IMR-90 (cell line): ENCODE results near the gene SAMD5. TPM values are rescaled to one million over a fixed set of nuclear protein-coding genes. Genes with fewer than 3 reads are reported as not detected.
A peak's percentile ranks its signal among the peaks of the same experiment; 100 is the strongest.

Source experiments
- ATAC-seq: fragments of 200-7000 bp; cut with Tn5 transposase; 2 replicates; pipeline ENCODE4 v1.9.1; 2020; ENCODE audit warnings: low read depth, mild to moderate bottlenecking, moderate library complexity
- BruUV-seq: library from RNA; stranded (reverse); fragments of 400-500 nt; replicated peaks from 2 replicates; lab custom pipeline; 2021; lab: Mats Ljungman, UMichigan
- CTCF ChIA-PET: fragments of 300-600 bp; formaldehyde crosslinking; extraction: SDS; loops from one replicate; lab custom pipeline; 2021; ENCODE audit warnings: antibody characterized with exemption; lab: Yijun Ruan, JAX
- POLR2A ChIA-PET: fragments of 300-600 bp; sonication (Branson Sonifier 250); formaldehyde crosslinking; loops from one replicate; lab custom pipeline; 2022; ENCODE audit warnings: antibody characterized with exemption; ENCODE audit not compliant: unreplicated experiment; lab: Charles Lee
- DNase-seq: peaks from one replicate; pipeline ENCODE4 v3.0.0; 2013
- H2AFZ ChIP-seq: replicated peaks from 2 replicates; pipeline ENCODE3; 2013; ENCODE audit warnings: low read length, mild to moderate bottlenecking; ENCODE audit not compliant: poor library complexity
- H2AK5ac ChIP-seq: 2 replicates; pipeline ENCODE4 v1.6.1; 2013; ENCODE audit warnings: low read depth, low read length, inconsistent platforms
- H2AK9ac ChIP-seq: replicated peaks from 2 replicates; pipeline ENCODE3; 2013; ENCODE audit warnings: mild to moderate bottlenecking, low read depth, low read length, moderate library complexity; ENCODE audit not compliant: poor library complexity
- H2BK120ac ChIP-seq: 2 replicates; pipeline ENCODE4 v1.6.1; 2013; ENCODE audit warnings: low read depth, low read length, inconsistent platforms
- H2BK15ac ChIP-seq: 3 replicates; pipeline ENCODE4 v1.6.1; 2013; ENCODE audit warnings: low read depth, low read length, inconsistent platforms
- H2BK20ac ChIP-seq: 2 replicates; pipeline ENCODE4 v1.6.1; 2013; ENCODE audit warnings: low read depth, mild to moderate bottlenecking, inconsistent platforms, low read length, moderate library complexity
- H2BK5ac ChIP-seq: 2 replicates; pipeline ENCODE4 v1.6.1; 2013; ENCODE audit warnings: mild to moderate bottlenecking, low read depth, low read length, inconsistent platforms; ENCODE audit not compliant: poor library complexity, severe bottlenecking
- H3K14ac ChIP-seq: replicated peaks from 2 replicates; pipeline ENCODE4 v1.6.1; 2013; ENCODE audit warnings: low read depth, low read length, inconsistent platforms
- H3K18ac ChIP-seq: 2 replicates; pipeline ENCODE4 v1.6.1; 2013; ENCODE audit warnings: low read depth, low read length, control low read depth
- H3K23ac ChIP-seq: 2 replicates; pipeline ENCODE4 v1.6.1; 2013; ENCODE audit warnings: low read depth, low read length, inconsistent platforms
- H3K27ac ChIP-seq: 2 replicates; pipeline ENCODE4 v1.5.1; 2013; ENCODE audit warnings: mild to moderate bottlenecking, control low read depth, low read length; ENCODE audit not compliant: insufficient read depth
- H3K27me3 ChIP-seq: 2 replicates; pipeline ENCODE4 v1.6.1; 2013; ENCODE audit warnings: low read length; ENCODE audit not compliant: control insufficient read depth, insufficient read depth
- H3K36me3 ChIP-seq: 2 replicates; pipeline ENCODE4 v1.6.1; 2013; ENCODE audit warnings: low read length, mixed read lengths; ENCODE audit not compliant: control insufficient read depth, insufficient read depth
- H3K4ac ChIP-seq: 2 replicates; pipeline ENCODE4 v1.6.1; 2013; ENCODE audit warnings: low read depth, low read length, inconsistent platforms
- H3K4me1 ChIP-seq: 2 replicates; pipeline ENCODE4 v1.6.1; 2013; ENCODE audit warnings: low read length, mixed read lengths; ENCODE audit not compliant: control insufficient read depth, insufficient read depth
- H3K4me2 ChIP-seq: 2 replicates; pipeline ENCODE4 v1.6.1; 2013; ENCODE audit warnings: low read depth, mild to moderate bottlenecking, control low read depth, low read length, moderate library complexity
- H3K4me3 ChIP-seq: 2 replicates; pipeline ENCODE4 v1.5.1; 2013; ENCODE audit warnings: low read depth, mild to moderate bottlenecking, control low read depth, low read length, moderate library complexity; ENCODE audit not compliant: insufficient read depth
- H3K56ac ChIP-seq: 2 replicates; pipeline ENCODE4 v1.6.1; 2013; ENCODE audit warnings: low read length, inconsistent platforms; ENCODE audit not compliant: insufficient read depth; ENCODE audit errors: extremely low read depth
- H3K79me1 ChIP-seq, 2 experiments: 2 replicates each; pipeline ENCODE4 v1.6.1; 2013; ENCODE audit warnings: low read length in 2 of 2, inconsistent platforms in 1 of 2, low read depth in 1 of 2
- H3K9ac ChIP-seq: 2 replicates; pipeline ENCODE4 v1.6.1; 2013; ENCODE audit warnings: low read depth, low read length, control low read depth
- H3K9me1 ChIP-seq: 2 replicates; pipeline ENCODE4 v1.6.1; 2013; ENCODE audit warnings: low read length, inconsistent platforms; ENCODE audit not compliant: insufficient read depth
- H3K9me3 ChIP-seq: 2 replicates; pipeline ENCODE4 v1.6.1; 2013; ENCODE audit warnings: low read length; ENCODE audit not compliant: control insufficient read depth, insufficient read depth
- H4K20me1 ChIP-seq: 2 replicates; pipeline ENCODE4 v1.6.1; 2013; ENCODE audit warnings: low read length, inconsistent platforms; ENCODE audit not compliant: insufficient read depth
- H4K5ac ChIP-seq: 2 replicates; pipeline ENCODE4 v1.6.1; 2013; ENCODE audit warnings: mild to moderate bottlenecking, low read depth, low read length, control low read depth
- H4K8ac ChIP-seq, 2 experiments: 2 replicates each; pipeline ENCODE4 v1.6.1; 2013; ENCODE audit warnings: low read depth in 2 of 2, low read length in 2 of 2, control low read depth in 1 of 2, inconsistent platforms in 1 of 2
- H4K91ac ChIP-seq: 2 replicates; pipeline ENCODE4 v1.6.1; 2013; ENCODE audit warnings: low read depth, low read length, inconsistent platforms; ENCODE audit not compliant: insufficient read depth
- BHLHE40 ChIP-seq: fragments of 150-350 bp; IDR thresholded peaks from 2 replicates; pipeline ENCODE4 v1.6.1; 2016; ENCODE audit warnings: mild to moderate bottlenecking, low read depth, low read length
- CEBPB ChIP-seq: IDR thresholded peaks from 2 replicates; pipeline ENCODE4 v1.6.1; 2012; ENCODE audit warnings: low read depth, low read length, improper control_type of control experiment
- CHD1 ChIP-seq: IDR thresholded peaks from 2 replicates; pipeline ENCODE4 v1.6.1; 2012; ENCODE audit warnings: low read depth, low read length, improper control_type of control experiment
- ELK1 ChIP-seq: fragments of 150-350 bp; IDR thresholded peaks from 2 replicates; pipeline ENCODE4 v1.6.1; 2016; ENCODE audit warnings: low read depth, mild to moderate bottlenecking, low read length, moderate library complexity, borderline replicate concordance
- FOS ChIP-seq: fragments of 150-350 bp; IDR thresholded peaks from 2 replicates; pipeline ENCODE4 v1.6.1; 2016; ENCODE audit warnings: low read depth, low read length
- MAFK ChIP-seq: IDR thresholded peaks from 2 replicates; pipeline ENCODE4 v1.6.1; 2012; ENCODE audit warnings: low read depth, low read length, improper control_type of control experiment
- MAZ ChIP-seq: IDR thresholded peaks from 2 replicates; pipeline ENCODE4 v1.6.1; 2012; ENCODE audit warnings: low read depth, mild to moderate bottlenecking, low read length, improper control_type of control experiment, moderate library complexity, borderline replicate concordance
- MXI1 ChIP-seq: IDR thresholded peaks from 2 replicates; pipeline ENCODE4 v1.6.1; 2012; ENCODE audit warnings: low read depth, mild to moderate bottlenecking, low read length, moderate library complexity, borderline replicate concordance
- NFE2L2 ChIP-seq: fragments of 150-350 bp; IDR thresholded peaks from 2 replicates; pipeline ENCODE4 v1.6.1; 2016; ENCODE audit warnings: low read depth, mild to moderate bottlenecking, low read length
- POLR2A ChIP-seq: IDR thresholded peaks from 2 replicates; pipeline ENCODE4 v1.6.1; 2012; ENCODE audit warnings: mild to moderate bottlenecking, low read depth, low read length
- RAD21 ChIP-seq: IDR thresholded peaks from 2 replicates; pipeline ENCODE4 v1.6.1; 2012; ENCODE audit warnings: low read length, improper control_type of control experiment
- RCOR1 ChIP-seq: IDR thresholded peaks from 2 replicates; pipeline ENCODE4 v1.6.1; 2012; ENCODE audit warnings: mild to moderate bottlenecking, low read length, improper control_type of control experiment; ENCODE audit not compliant: insufficient replicate concordance
- RFX5 ChIP-seq: IDR thresholded peaks from 2 replicates; pipeline ENCODE4 v1.8.0; 2012; ENCODE audit warnings: low read depth, mild to moderate bottlenecking, low read length, moderate library complexity
- SMC3 ChIP-seq: fragments of 150-350 bp; IDR thresholded peaks from 2 replicates; pipeline ENCODE4 v1.6.1; 2016; ENCODE audit warnings: low read depth, mild to moderate bottlenecking, antibody characterized with exemption, low read length, moderate library complexity
- USF2 ChIP-seq: fragments of 150-350 bp; IDR thresholded peaks from 2 replicates; pipeline ENCODE4 v1.6.1; 2017; ENCODE audit warnings: mild to moderate bottlenecking, antibody characterized with exemption, low read length, low read depth
- WGBS, 2 experiments: methylation state at CpG; one replicate each; pipeline versions ENCODE4 v1.1.5 to v1.1.7; 2013; ENCODE audit warnings: missing lambda C conversion rate in 2 of 2; ENCODE audit not compliant: insufficient read length in 1 of 2; ENCODE audit errors: extremely low coverage in 2 of 2; 5-methylcytosine and 5-hydroxymethylcytosine counted together
- dilution Hi-C: fragments of 300-500 bp; cut with HindIII; formaldehyde crosslinking; loops from one replicate; pipeline ENCODE4 v1.14.3; 2018; ENCODE audit warnings: low sequenced_read_pairs; ENCODE audit not compliant: unreplicated experiment
- in situ Hi-C: fragments of 300-500 bp; cut with MboI; formaldehyde crosslinking; loops from 3 replicates; pipeline ENCODE4 v1.14.3; 2019; ENCODE audit warnings: low sequenced_read_pairs, inconsistent platforms, mixed read lengths
- intact Hi-C: fragments of 100-400 bp; cut with micrococcal nuclease; formaldehyde crosslinking; loops from 2 replicates; pipeline ENCODE4 v1.10.0; 2022
- polyA plus RNA-seq, 3 experiments: library from polyadenylated mRNA; depleted of rRNA; stranded (reverse); fragments of >200 nt; gene quantifications; 2 replicates each; pipeline ENCODE4 v1.2.3, GENCODE V29; 2012; ENCODE audit warnings: low replicate concordance in 1 of 3
- total RNA-seq: library from RNA; depleted of rRNA; stranded (reverse); fragments of >200 nt; gene quantifications from 2 replicates; pipeline ENCODE4 v1.2.3, GENCODE V29; 2012

SAMD5 gene
- total and polyA plus RNA-seq, 2 of the 4 experiments (the other 2 are of a cell fraction) = 1.0 to 1.6 TPM

- Histone ChIP-seq H3K4me3 (no peak overlapping the region), H2BK120ac (no peak overlapping the region), H2BK15ac (no peak overlapping the region), H3K4ac (0 out of 2 replicates have a peak overlapping the region, but pooled peaks have one; percentile 9), H4K5ac (no peak overlapping the region), H3K56ac (no peak overlapping the region), H3K36me3 (no peaks in the 10 kb centered on the region), H4K20me1 (no peaks in the 10 kb centered on the region), H3K18ac (no peak overlapping the region), H4K8ac (no peak overlapping the region), H4K91ac (no peak overlapping the region), H3K79me1 (no peaks in the 10 kb centered on the region; a peak in 1 of 4 replicates), H3K23ac (peak overlapping the region; percentile 25; the same call in 1 of the 2 replicates), H3K27ac (no peak overlapping the region), H2AK5ac (no peak overlapping the region), H3K9me3 (no peaks in the 10 kb centered on the region), H3K4me1 (peaks cover 3% of the 10 kb centered on the region; the same call in 1 of the 2 replicates), H2BK5ac (no peak overlapping the region), H2AFZ (no peak overlapping the region), H3K14ac (no peak overlapping the region), H3K9me1 (no peaks in the 10 kb centered on the region; the same call in 1 of the 2 replicates), H3K9ac (no peak overlapping the region), H3K27me3 (peaks cover 6% of the 10 kb centered on the region; the same call in 1 of the 2 replicates), H2AK9ac (no peak overlapping the region), H2BK20ac (no peak overlapping the region), H3K4me2 (peak overlapping the region; percentile 14; the same call in 1 of the 2 replicates)
- ChIA-PET CTCF (no interaction called here), POLR2A (no interaction called here)
- TF ChIP-seq NFE2L2 (no peak), BHLHE40 (no peak), MAZ (no peak), USF2 (no peak), MXI1 (no peak), ELK1 (no peak), CHD1 (no peak), SMC3 (no peak), RCOR1 (no peak), MAFK (no peak), RFX5 (no peak), POLR2A (no peak), RAD21 (no peak), FOS (no peak), CEBPB (no peak)
- dilution Hi-C loops = no loop called here
- in situ Hi-C loops = no loop called here
- no CpG with 5 or more reads among the region's 5 CpGs for WGBS, 2 experiments
- DNase-seq (no peak), ATAC-seq (no peak)
- BruUV-seq = no TSS peak
- intact Hi-C loops = loop anchor here (1.0 kb wide), 1 partner anchor 143 kb away; no protein-coding TSS in a partner anchor
Observed at GRCh38 chr6:147510929-147511590, 2.6 kb downstream of the SAMD5 start.
